GM12878 (cell line): ENCODE results near the gene CMTR2. TPM values are rescaled to one million over a fixed set of nuclear protein-coding genes. Genes with fewer than 3 reads are reported as not detected.

Experiments used
- ATAC-seq: fragments of 200-7000 bp; cut with Tn5 transposase; 3 replicates; pipeline ENCODE4 v1.9.1; 2020; ENCODE audit warnings: mild to moderate bottlenecking, moderate library complexity
- BruUV-seq: library from RNA; stranded (reverse); fragments of 400-500 nt; replicated peaks from 2 replicates; lab custom pipeline; 2021; lab: Mats Ljungman, UMichigan
- CTCF ChIA-PET: fragments of 300-600 bp; sonication (Branson Sonifier 250); formaldehyde crosslinking; extraction: SDS; loops from one replicate; lab custom pipeline; 2021; ENCODE audit warnings: inconsistent platforms; lab: Yijun Ruan, JAX
- POLR2A ChIA-PET: fragments of 350-600 bp; formaldehyde crosslinking; extraction: SDS; loops from one replicate; lab custom pipeline; 2021; ENCODE audit warnings: inconsistent platforms; lab: Charles Lee
- RAD21 ChIA-PET: fragments of 300-600 bp; sonication (Branson Sonifier 250); formaldehyde crosslinking; loops from one replicate; lab custom pipeline; 2023; ENCODE audit warnings: antibody characterized with exemption; ENCODE audit not compliant: unreplicated experiment; lab: Charles Lee
- SMC1A ChIA-PET: fragments of 300-600 bp; sonication (Branson Sonifier 250); formaldehyde crosslinking; loops from one replicate; lab custom pipeline; 2023; ENCODE audit not compliant: unreplicated experiment, uncharacterized antibody; lab: Charles Lee
- DNase-seq: peaks from one replicate; pipeline ENCODE4 v3.0.0-alpha.2; 2011; ENCODE audit warnings: low read depth, low spot score
- FAIRE-seq: peaks from 3 replicates; lab custom pipeline; 2011; peaks lifted over from hg19 to GRCh38; lab: Jason Lieb, UNC
- H2AFZ ChIP-seq: 2 replicates; pipeline ENCODE4 v1.6.0; 2011; ENCODE audit warnings: low read depth, low read length, control low read depth; ENCODE audit not compliant: control insufficient read depth
- H3K27ac ChIP-seq: 2 replicates; pipeline ENCODE4 v1.5.1; 2011; ENCODE audit warnings: control low read depth; ENCODE audit not compliant: control insufficient read depth, insufficient read depth
- H3K27me3 ChIP-seq, 2 experiments: replicated peaks in 1 of 2; 2 replicates each; pipeline versions ENCODE4 v1.6.0 to v1.6.1; 2011; ENCODE audit warnings: low read length in 1 of 2; ENCODE audit not compliant: control insufficient read depth in 2 of 2, insufficient read depth in 2 of 2
- H3K36me3 ChIP-seq, 2 experiments: 2 replicates each; pipeline ENCODE4 v1.5.1; 2011; ENCODE audit warnings: low read length in 1 of 2; ENCODE audit not compliant: control insufficient read depth in 2 of 2, insufficient read depth in 2 of 2
- H3K4me1 ChIP-seq: 2 replicates; pipeline ENCODE4 v1.6.1; 2011; ENCODE audit warnings: mild to moderate bottlenecking, low read length, moderate library complexity, mixed read lengths; ENCODE audit not compliant: control insufficient read depth, insufficient read depth
- H3K4me2 ChIP-seq: 2 replicates; pipeline ENCODE4 v1.6.0; 2011; ENCODE audit warnings: control low read depth; ENCODE audit not compliant: control insufficient read depth, insufficient read depth
- H3K4me3 ChIP-seq: fragments of 200-600 bp; sonication (generic); 2 replicates; pipeline ENCODE4 v1.5.1; 2016
- H3K79me2 ChIP-seq: 2 replicates; pipeline ENCODE4 v1.6.0; 2011; ENCODE audit warnings: low read length; ENCODE audit not compliant: control insufficient read depth, insufficient read depth
- H3K9ac ChIP-seq: 2 replicates; pipeline ENCODE4 v1.8.0; 2011; ENCODE audit warnings: low read length, control low read depth, mixed read lengths; ENCODE audit not compliant: control insufficient read depth, insufficient read depth
- H3K9me3 ChIP-seq: replicated peaks from 3 replicates; pipeline ENCODE4 v1.5.1; 2011; ENCODE audit warnings: mild to moderate bottlenecking, low read length; ENCODE audit not compliant: control insufficient read depth, insufficient read depth
- H4K20me1 ChIP-seq: 2 replicates; pipeline ENCODE4 v1.6.0; 2011; ENCODE audit not compliant: control insufficient read depth, insufficient read depth
- BACH1 ChIP-seq: fragments of 450-650 bp; IDR thresholded peaks from 2 replicates; pipeline ENCODE4 v1.6.1; 2017; ENCODE audit warnings: mild to moderate bottlenecking, borderline replicate concordance
- CBFB ChIP-seq: IDR thresholded peaks from 2 replicates; pipeline ENCODE4 v1.6.1; 2016; ENCODE audit warnings: antibody characterized with exemption, low read depth
- CEBPB ChIP-seq, 2 experiments: fragments of 150-350 bp in 1 of 2; IDR thresholded peaks; 2 replicates each; pipeline ENCODE4 v1.6.1; 2012 to 2014; ENCODE audit warnings: low read depth in 2 of 2, low read length in 2 of 2, borderline replicate concordance in 1 of 2, inconsistent platforms in 1 of 2
- CREM ChIP-seq: IDR thresholded peaks from 2 replicates; pipeline ENCODE4 v1.6.1; 2014; ENCODE audit warnings: antibody characterized with exemption, low read depth
- GABPA ChIP-seq: IDR thresholded peaks from 2 replicates; pipeline ENCODE4 v1.6.1; 2014; ENCODE audit warnings: antibody characterized with exemption, low read depth, mild to moderate bottlenecking, inconsistent platforms
- LARP7 ChIP-seq: fragments of 450-650 bp; IDR thresholded peaks from 2 replicates; pipeline ENCODE4 v1.6.1; 2017; ENCODE audit warnings: mild to moderate bottlenecking
- MEF2B ChIP-seq: fragments of 450-650 bp; IDR thresholded peaks from 2 replicates; pipeline ENCODE4 v1.6.1; 2018; ENCODE audit warnings: mild to moderate bottlenecking, moderate library complexity; ENCODE audit not compliant: partially characterized antibody, poor library complexity, severe bottlenecking
- NFXL1 ChIP-seq: fragments of 450-650 bp; IDR thresholded peaks from 2 replicates; pipeline ENCODE4 v1.6.1; 2017; ENCODE audit warnings: antibody characterized with exemption, mild to moderate bottlenecking, borderline replicate concordance
- RCOR1 ChIP-seq: conservative IDR thresholded peaks from 2 replicates; pipeline ENCODE4 v1.6.1; 2012; ENCODE audit warnings: low read depth, low read length, improper control_type of control experiment
- SMARCA5 ChIP-seq: fragments of 450-650 bp; IDR thresholded peaks from 2 replicates; pipeline ENCODE4 v1.6.1; 2017; ENCODE audit warnings: mild to moderate bottlenecking
- YBX1 ChIP-seq: fragments of 450-650 bp; IDR thresholded peaks from 2 replicates; pipeline ENCODE4 v1.6.1; 2016; ENCODE audit warnings: antibody characterized with exemption
- YY1 ChIP-seq: IDR thresholded peaks from 2 replicates; pipeline ENCODE4 v1.6.1; 2011; ENCODE audit warnings: low read depth, mild to moderate bottlenecking, low read length
- ZSCAN29 ChIP-seq: fragments of 450-650 bp; IDR thresholded peaks from 2 replicates; pipeline ENCODE4 v1.6.1; 2017; ENCODE audit warnings: mild to moderate bottlenecking, moderate library complexity
- WGBS: methylation state at CpG from one replicate; pipeline ENCODE4 v1.1.6; 2016; ENCODE audit warnings: low lambda C conversion rate; ENCODE audit not compliant: insufficient replicate concordance, insufficient coverage; ENCODE audit errors: missing lambda C conversion rate; 5-methylcytosine and 5-hydroxymethylcytosine counted together
- in situ Hi-C: fragments of 300-500 bp; cut with MboI; formaldehyde crosslinking; loops from 9 replicates; pipeline ENCODE4 v1.14.3; 2018; ENCODE audit warnings: mixed read lengths
- intact Hi-C: fragments of 100-400 bp; cut with micrococcal nuclease; formaldehyde crosslinking; loops from one replicate; pipeline ENCODE4 v1.14.2; 2022; ENCODE audit not compliant: unreplicated experiment
- polyA plus RNA-seq, 11 experiments: library from polyadenylated mRNA; depleted of rRNA in 4 of 11; unstranded in 6 of 11; stranded (reverse) in 5 of 11; fragments of >200 nt; fragmentation: Nextera tagmentation in 4 of 11; fragmentation: Illumina TruSeq in 1 of 11; extraction: Ambion mirVana in 4 of 11; extraction: Trizol in 1 of 11; gene quantifications; 1 replicate in 1 of 11; 2 replicates in 10 of 11; pipeline versions ENCODE4 v1.2.1 to v1.2.3, GENCODE V29; 2011 to 2016; ENCODE audit warnings: inconsistent platforms in 2 of 11, missing spikeins in 2 of 11, low read depth in 1 of 11
- total RNA-seq, 4 experiments: library from RNA; depleted of rRNA in 3 of 4; stranded (reverse); fragments of >200 nt in 3 of 4; fragmentation: Illumina TruSeq in 1 of 4; extraction: Trizol in 1 of 4; gene quantifications; 2 replicates each; pipeline versions ENCODE4 v1.2.1 to v1.2.3, GENCODE V29; 2013 to 2021
- TF ChIP-seq, protein P1 (sequence below): fragments of 450-650 bp; IDR thresholded peaks from 2 replicates; pipeline ENCODE4 v1.6.1; 2016; ENCODE audit warnings: mild to moderate bottlenecking
- TF ChIP-seq, protein P2 (sequence below): IDR thresholded peaks from 2 replicates; pipeline ENCODE4 v1.6.1; 2011; ENCODE audit warnings: low read depth, low read length, improper control_type of control experiment, borderline replicate concordance
- TF ChIP-seq, protein P3 (sequence below): fragments of 450-650 bp; IDR thresholded peaks from 2 replicates; pipeline ENCODE4 v1.6.1; 2017; ENCODE audit warnings: mild to moderate bottlenecking, moderate library complexity
- TF ChIP-seq, protein P4 (sequence below): fragments of 450-650 bp; IDR thresholded peaks from 2 replicates; pipeline ENCODE4 v1.6.1; 2018; ENCODE audit warnings: mild to moderate bottlenecking, low read depth, moderate library complexity; ENCODE audit not compliant: partially characterized antibody

CMTR2 gene
- total and polyA plus RNA-seq, 10 of the 15 experiments (the other 5 are each of a cell fraction or from before 2014, with no cell fraction given), result 6.5 to 37.0 (median 20.9) TPM

DNA sequence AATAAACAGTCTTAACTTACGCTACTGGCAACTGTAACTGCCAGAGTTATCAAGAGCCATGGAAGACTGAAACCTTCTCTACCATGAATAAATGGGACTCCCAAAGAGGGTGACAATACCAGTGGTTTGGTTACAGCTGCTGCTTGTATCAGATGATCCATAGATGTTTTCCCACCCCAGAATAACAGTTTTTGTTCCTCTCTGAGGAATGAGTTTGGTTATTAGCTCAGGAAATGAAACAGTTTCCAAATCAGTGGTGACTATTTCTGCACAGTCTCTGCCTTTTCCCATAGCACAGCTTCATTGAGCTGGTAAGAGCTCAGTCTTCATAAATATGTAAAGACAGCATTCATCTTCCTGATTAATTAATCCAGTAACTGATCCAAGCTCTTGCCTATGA lies 44.7 kb downstream of the CMTR2 start (continued):
- TF ChIP-seq CREM (no peak), YY1 (no peak), NFXL1 (no peak), CEBPB (IDR thresholded peaks at IDR 0.05; ENCODE audit: borderline replicate concordance in 1 of 2, low read depth in 2 of 2, low read length in 2 of 2) (no peak), LARP7 (no peak), BACH1 (no peak), GABPA (no peak)

DNA sequence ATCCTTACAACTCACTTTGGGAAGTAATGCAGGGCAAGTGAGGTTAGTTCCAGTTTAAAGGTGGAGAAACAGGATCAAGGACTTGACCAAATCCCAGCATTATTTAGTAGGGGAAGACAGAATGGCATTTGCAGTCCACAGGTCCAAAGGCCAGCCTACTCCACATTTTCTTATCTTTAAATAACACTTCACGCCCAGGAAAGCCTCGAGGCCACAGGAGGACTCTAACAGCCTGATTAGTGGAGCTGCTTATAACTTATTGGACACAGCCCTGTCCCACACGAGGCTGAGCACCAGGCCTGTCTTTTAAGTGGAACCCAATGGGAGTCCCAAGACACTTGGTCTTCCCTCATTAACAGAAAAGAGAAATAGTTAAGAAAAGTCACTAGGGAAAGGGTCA lies 46.6 kb downstream of the CMTR2 start:
- H3K4me3 ChIP-seq, result no peak overlapping the region
- no peaks in the 10 kb centered on the region for H3K4me1 ChIP-seq
- no peak for FAIRE-seq
- H3K4me2 ChIP-seq, result no peak overlapping the region
- H3K36me3 ChIP-seq, result no peaks in the 10 kb centered on the region
- SMC1A ChIA-PET, result no interaction called here
- no peak for ATAC-seq
- WGBS, result 0% methylated on average over 3 of the region's 3 CpGs
- CTCF ChIA-PET, result no interaction called here
- no peaks in the 10 kb centered on the region for H4K20me1 ChIP-seq
- POLR2A ChIA-PET, result no interaction called here
- BruUV-seq, result no TSS peak
- RAD21 ChIA-PET, result no interaction called here
- H3K79me2 ChIP-seq, result no peaks in the 10 kb centered on the region
- in situ Hi-C loops, result no loop called here
- intact Hi-C loops, result no loop called here
- H3K9me3 ChIP-seq, result no peaks in the 10 kb centered on the region
- no peak overlapping the region for H3K27ac ChIP-seq
- H2AFZ ChIP-seq, result no peak overlapping the region
- DNase-seq, result no peak
- H3K27me3 ChIP-seq, result no peaks in the 10 kb centered on the region; a peak in 1 of 4 replicates
- no peak overlapping the region for H3K9ac ChIP-seq
- TF ChIP-seq, protein P1, sequence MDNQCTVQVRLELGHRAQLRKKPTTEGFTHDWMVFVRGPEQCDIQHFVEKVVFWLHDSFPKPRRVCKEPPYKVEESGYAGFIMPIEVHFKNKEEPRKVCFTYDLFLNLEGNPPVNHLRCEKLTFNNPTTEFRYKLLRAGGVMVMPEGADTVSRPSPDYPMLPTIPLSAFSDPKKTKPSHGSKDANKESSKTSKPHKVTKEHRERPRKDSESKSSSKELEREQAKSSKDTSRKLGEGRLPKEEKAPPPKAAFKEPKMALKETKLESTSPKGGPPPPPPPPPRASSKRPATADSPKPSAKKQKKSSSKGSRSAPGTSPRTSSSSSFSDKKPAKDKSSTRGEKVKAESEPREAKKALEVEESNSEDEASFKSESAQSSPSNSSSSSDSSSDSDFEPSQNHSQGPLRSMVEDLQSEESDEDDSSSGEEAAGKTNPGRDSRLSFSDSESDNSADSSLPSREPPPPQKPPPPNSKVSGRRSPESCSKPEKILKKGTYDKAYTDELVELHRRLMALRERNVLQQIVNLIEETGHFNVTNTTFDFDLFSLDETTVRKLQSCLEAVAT, result no peak
- TF ChIP-seq YBX1 (no peak), MEF2B (no peak), SMARCA5 (no peak), RCOR1 (no peak), CBFB (no peak), ZSCAN29 (no peak)
- TF ChIP-seq, protein P2, sequence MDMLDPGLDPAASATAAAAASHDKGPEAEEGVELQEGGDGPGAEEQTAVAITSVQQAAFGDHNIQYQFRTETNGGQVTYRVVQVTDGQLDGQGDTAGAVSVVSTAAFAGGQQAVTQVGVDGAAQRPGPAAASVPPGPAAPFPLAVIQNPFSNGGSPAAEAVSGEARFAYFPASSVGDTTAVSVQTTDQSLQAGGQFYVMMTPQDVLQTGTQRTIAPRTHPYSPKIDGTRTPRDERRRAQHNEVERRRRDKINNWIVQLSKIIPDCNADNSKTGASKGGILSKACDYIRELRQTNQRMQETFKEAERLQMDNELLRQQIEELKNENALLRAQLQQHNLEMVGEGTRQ, result no peak
- TF ChIP-seq, protein P3, sequence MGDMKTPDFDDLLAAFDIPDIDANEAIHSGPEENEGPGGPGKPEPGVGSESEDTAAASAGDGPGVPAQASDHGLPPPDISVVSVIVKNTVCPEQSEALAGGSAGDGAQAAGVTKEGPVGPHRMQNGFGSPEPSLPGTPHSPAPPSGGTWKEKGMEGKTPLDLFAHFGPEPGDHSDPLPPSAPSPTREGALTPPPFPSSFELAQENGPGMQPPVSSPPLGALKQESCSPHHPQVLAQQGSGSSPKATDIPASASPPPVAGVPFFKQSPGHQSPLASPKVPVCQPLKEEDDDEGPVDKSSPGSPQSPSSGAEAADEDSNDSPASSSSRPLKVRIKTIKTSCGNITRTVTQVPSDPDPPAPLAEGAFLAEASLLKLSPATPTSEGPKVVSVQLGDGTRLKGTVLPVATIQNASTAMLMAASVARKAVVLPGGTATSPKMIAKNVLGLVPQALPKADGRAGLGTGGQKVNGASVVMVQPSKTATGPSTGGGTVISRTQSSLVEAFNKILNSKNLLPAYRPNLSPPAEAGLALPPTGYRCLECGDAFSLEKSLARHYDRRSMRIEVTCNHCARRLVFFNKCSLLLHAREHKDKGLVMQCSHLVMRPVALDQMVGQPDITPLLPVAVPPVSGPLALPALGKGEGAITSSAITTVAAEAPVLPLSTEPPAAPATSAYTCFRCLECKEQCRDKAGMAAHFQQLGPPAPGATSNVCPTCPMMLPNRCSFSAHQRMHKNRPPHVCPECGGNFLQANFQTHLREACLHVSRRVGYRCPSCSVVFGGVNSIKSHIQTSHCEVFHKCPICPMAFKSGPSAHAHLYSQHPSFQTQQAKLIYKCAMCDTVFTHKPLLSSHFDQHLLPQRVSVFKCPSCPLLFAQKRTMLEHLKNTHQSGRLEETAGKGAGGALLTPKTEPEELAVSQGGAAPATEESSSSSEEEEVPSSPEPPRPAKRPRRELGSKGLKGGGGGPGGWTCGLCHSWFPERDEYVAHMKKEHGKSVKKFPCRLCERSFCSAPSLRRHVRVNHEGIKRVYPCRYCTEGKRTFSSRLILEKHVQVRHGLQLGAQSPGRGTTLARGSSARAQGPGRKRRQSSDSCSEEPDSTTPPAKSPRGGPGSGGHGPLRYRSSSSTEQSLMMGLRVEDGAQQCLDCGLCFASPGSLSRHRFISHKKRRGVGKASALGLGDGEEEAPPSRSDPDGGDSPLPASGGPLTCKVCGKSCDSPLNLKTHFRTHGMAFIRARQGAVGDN, result no peak
- TF ChIP-seq, protein P4, sequence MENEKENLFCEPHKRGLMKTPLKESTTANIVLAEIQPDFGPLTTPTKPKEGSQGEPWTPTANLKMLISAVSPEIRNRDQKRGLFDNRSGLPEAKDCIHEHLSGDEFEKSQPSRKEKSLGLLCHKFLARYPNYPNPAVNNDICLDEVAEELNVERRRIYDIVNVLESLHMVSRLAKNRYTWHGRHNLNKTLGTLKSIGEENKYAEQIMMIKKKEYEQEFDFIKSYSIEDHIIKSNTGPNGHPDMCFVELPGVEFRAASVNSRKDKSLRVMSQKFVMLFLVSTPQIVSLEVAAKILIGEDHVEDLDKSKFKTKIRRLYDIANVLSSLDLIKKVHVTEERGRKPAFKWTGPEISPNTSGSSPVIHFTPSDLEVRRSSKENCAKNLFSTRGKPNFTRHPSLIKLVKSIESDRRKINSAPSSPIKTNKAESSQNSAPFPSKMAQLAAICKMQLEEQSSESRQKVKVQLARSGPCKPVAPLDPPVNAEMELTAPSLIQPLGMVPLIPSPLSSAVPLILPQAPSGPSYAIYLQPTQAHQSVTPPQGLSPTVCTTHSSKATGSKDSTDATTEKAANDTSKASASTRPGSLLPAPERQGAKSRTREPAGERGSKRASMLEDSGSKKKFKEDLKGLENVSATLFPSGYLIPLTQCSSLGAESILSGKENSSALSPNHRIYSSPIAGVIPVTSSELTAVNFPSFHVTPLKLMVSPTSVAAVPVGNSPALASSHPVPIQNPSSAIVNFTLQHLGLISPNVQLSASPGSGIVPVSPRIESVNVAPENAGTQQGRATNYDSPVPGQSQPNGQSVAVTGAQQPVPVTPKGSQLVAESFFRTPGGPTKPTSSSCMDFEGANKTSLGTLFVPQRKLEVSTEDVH, result no peak
